PFSK-1 (cell line): ENCODE measurements around the gene RIPOR3.

Source experiments
- FOXP2 ChIP-seq: optimal IDR thresholded peaks from 2 replicates; pipeline ENCODE3; 2011; ENCODE audit warnings: borderline replicate concordance, control low read depth, inconsistent platforms; ENCODE audit not compliant: insufficient read depth; ENCODE audit errors: extremely low read length, extremely low read depth
- POLR2AphosphoS5 ChIP-seq: IDR thresholded peaks from 2 replicates; pipeline ENCODE4 v1.6.1; 2012; ENCODE audit warnings: low read depth, mild to moderate bottlenecking, control low read depth, low read length, moderate library complexity
- REST ChIP-seq, 2 experiments: IDR thresholded peaks; 2 replicates each; pipeline versions ENCODE4 v1.6.1 to v1.8.0; 2011 to 2012; ENCODE audit warnings: low read depth in 2 of 2, low read length in 2 of 2, control low read depth in 1 of 2, inconsistent platforms in 1 of 2, mild to moderate bottlenecking in 1 of 2, moderate library complexity in 1 of 2; ENCODE audit not compliant: insufficient read depth in 1 of 2
- SIN3A ChIP-seq: IDR thresholded peaks from 2 replicates; pipeline ENCODE4 v1.6.1; 2012; ENCODE audit warnings: mild to moderate bottlenecking, low read length, moderate library complexity, borderline replicate concordance; ENCODE audit not compliant: insufficient read depth
- TAF1 ChIP-seq: IDR thresholded peaks from 2 replicates; pipeline ENCODE4 v1.6.1; 2012; ENCODE audit warnings: low read length, control low read depth, borderline replicate concordance; ENCODE audit not compliant: insufficient read depth

Gene RIPOR3

GRCh38 chr20:50673146-50673465 lies 18.2 kb downstream of the RIPOR3 start:
- TF ChIP-seq TAF1 = no peak
- TF ChIP-seq REST (IDR thresholded peaks at IDR 0.05; ENCODE audit: insufficient read depth in 1 of 2, low read depth in 2 of 2, low read length in 2 of 2) = no peak

- TF ChIP-seq POLR2AphosphoS5 (no peak), REST (IDR thresholded peaks at IDR 0.05; ENCODE audit: insufficient read depth in 1 of 2, low read depth in 2 of 2, low read length in 2 of 2) (no peak), FOXP2 (no peak), SIN3A (no peak), TAF1 (no peak)
These were observed 18.8 kb downstream of the RIPOR3 start for GRCh38 chr20:50672400-50673145.

GRCh38 chr20:50671626-50672025 lies 19.7 kb downstream of the RIPOR3 start:
- TF ChIP-seq TAF1 (no peak), SIN3A (no peak), POLR2AphosphoS5 (no peak), REST (IDR thresholded peaks at IDR 0.05; ENCODE audit: insufficient read depth in 1 of 2, low read depth in 2 of 2, low read length in 2 of 2) (no peak), FOXP2 (no peak)

GRCh38 chr20:50670126-50670862 lies 21.0 kb downstream of the RIPOR3 start:
- TF ChIP-seq SIN3A (no peak), REST (IDR thresholded peaks at IDR 0.05; ENCODE audit: insufficient read depth in 1 of 2, low read depth in 2 of 2, low read length in 2 of 2) (no peak)

GRCh38 chr20:50668798-50669197 lies 22.5 kb downstream of the RIPOR3 start:
- no peak for TF ChIP-seq TAF1
- no peak for TF ChIP-seq POLR2AphosphoS5
- TF ChIP-seq REST (IDR thresholded peaks at IDR 0.05; ENCODE audit: insufficient read depth in 1 of 2, low read depth in 2 of 2, low read length in 2 of 2) = no peak
- TF ChIP-seq SIN3A = no peak
